Measurements from ENCODE around the gene SLK.

SLK gene

DNA sequence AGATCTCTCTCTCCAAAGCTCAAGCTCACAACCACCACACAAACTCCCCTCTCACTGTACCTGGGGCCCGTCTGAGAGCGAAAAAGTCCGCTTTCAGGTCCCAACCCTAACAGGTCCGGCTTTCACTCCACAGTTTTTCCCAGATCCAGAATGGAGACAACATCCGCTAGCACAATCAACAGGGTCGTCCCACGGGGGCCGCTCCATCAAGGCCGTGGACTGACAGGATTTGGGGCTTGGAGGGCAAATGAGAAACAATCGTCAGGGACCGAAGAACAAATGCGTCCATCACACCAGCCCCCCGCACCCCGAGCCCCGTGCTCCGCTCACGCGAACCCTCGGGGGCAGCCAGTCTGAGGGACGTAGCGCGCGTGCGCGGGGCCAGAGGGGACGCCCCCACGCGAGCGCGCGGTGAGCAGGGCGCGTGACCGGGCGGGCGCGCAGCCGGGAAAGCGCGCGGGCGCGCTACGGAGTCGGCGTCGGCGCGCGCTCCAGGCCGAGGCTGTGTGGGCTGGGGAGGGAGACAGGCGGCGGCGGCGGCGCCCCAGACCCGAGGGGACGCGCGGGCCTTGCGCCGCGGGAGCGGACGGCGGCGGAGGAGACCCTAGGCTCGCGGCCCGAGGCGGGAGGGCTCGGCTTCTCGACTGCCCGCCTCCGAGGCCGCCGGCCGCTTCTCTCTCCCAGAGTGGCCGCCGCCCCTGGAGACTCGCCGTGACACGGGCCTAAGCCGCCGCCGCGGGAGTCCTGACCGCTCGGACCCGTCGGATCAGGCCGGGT is at the start of gene SLK:
SLK (plus strand) TSS at position 470 of the 777 bp plus-strand sequence. CDS start 606 bp downstream, outside the sequence.
- peak; percentile 47 for DNase-seq

DNA sequence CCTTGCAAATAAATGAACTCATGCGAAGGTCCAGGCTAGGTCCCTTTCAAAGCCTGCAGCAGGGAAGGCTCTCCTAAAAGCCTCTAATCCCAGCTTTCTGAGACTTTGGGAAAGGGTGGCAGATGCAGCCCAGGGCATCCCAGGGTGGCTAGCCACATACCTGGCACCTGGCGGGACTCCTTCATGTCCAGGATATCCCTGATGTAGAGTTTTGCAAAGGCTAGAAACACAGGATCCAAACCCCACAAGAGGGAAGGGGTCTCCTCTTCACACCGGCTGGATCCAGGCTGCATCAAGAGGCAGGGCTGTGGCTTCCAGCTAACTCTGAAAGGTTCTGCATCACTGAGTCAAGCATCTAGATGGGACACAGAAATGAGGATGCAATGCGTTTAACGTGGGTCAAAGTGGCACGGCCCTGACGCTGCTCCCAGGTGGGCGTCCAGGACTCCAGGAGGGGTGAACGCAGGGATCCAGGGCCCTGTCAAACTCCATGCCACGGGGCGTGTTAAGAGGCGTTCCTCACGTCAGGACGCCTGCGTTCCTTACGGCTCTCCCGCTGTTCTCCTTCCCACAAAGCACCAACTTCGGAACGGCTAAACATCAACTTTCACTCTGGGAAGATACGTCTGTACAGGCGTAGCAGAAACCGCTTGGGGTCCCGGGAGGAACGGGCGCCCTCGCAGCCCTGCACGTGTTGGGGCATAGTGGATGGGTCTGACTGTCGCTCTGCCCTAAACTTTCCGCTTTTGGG is 49.5 kb upstream of the SLK start:
- no peak for DNase-seq

DNA sequence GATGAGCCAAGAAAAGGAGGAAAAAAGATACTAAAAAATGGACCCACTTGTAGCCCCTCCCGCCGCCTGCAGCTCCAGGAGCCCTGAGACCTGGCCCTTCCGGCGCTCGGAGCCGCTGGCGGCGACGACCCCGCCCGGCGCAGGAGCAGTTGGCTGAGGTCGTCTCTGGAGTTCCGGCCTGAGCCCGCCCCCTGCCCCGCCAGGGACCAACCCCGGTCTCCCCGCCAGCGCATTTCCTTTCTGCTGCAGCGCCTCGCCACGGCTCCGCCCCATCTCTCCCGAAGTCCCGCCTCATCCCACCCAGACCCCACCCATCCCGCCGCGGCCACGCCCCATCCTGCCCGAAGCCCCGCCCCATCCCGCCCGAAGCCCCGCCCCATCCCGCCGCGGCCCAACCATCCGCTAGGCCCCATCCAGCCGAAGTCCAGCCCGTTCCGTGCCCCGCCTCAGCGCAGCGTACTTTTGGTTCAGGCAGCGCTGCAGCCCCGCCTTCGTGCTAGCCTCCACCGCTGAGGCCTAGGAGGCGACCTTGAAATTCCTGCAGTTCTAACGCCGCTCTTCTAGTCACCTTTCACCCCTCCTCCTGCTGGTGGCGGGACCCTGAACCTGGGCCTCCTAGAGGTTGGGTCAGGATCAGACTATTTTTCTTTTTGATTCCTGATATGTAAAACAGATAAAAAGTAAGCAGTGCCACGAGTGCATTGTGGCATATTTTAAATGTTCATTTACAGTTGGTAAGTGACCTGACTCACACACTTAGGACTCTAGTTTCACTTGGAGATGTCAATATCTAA is 48.7 kb upstream of the SLK start, which contains the start of gene STN1:
STN1 (minus strand) TSS at position 132 of the 794 bp plus-strand sequence. CDS start 590 bp downstream, outside the sequence.
- DNase-seq: peak; percentile 75

DNA sequence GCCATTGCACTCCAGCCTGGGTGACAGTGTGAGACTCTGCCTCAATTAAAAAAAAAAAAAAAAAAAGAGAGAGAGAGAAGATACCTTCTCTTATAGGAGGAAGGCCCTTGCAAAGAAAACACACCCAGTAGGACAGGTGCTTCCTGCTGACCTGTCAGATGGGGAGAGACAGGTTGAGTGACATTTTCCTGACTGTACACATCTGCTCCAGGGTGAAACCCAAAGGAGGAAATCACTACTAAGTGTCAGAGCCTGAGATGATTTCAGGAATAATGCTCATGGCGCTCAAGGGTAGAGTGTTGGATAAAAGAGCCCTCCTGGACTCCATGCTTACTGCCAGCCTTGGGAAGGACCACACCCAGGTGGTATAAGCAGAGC is 47.3 kb upstream of the SLK start:
- no peak for DNase-seq

DNA sequence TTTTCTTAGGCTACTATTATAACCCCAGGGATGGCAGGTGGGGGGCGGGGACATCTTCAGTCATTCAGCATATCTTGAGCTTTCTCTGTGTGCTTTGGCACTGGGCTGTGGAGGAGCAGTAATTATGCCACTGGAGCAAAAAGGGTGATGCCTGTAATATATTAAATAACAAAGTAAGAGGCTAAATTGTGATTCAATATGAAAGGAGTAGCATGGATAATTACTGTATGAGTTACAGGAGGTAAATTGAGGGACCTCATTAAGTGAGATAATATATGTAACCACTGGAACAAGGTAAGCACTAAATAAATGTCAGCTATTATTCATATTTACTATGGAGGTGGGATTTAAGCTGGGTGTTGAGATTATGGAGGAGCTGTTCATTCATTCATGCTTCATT is 45.7 kb upstream of the SLK start:
- DNase-seq: no peak

DNA sequence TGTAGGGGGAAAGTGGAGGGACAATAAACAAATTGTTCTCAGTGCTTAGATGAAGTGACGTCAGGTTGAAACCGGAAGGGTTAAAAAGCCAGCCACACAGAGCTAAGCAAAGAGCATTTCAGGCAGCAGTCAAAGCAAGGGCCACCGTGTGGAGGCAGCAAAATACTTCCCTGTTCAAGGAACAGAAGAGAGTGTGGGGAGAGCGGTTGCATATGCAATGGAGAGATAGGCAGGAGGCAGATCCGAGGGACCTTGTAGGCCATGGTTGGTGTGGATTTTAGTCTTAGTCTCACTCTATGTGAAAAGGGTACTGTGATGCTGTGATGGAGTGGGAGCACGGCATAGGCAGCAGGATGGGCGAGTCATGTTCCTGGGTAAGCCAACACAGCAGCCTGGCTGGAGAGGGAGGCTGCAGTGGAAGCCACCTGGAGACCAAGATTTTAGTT is 45.2 kb upstream of the SLK start:
- no peak for DNase-seq

DNA sequence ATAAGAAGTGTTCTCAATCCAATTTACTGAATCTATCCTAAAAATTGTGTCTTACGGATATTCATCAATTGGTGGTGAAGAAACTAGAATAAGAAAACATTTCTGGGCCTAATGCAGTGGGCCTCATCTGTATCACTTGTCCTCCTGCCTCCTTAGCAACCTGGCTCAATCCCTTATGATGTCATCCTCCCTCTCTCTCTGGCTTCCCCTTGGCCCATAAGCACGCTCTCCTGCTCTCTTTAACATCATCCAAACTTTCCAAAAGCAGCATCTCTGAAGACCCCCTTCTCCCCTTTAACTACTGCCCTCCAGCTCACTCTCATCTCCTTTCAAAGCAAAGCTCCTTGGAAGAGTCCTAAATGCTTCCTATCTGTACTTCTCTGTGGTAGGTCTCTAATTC is 44.3 kb upstream of the SLK start:
- no peak for DNase-seq

DNA sequence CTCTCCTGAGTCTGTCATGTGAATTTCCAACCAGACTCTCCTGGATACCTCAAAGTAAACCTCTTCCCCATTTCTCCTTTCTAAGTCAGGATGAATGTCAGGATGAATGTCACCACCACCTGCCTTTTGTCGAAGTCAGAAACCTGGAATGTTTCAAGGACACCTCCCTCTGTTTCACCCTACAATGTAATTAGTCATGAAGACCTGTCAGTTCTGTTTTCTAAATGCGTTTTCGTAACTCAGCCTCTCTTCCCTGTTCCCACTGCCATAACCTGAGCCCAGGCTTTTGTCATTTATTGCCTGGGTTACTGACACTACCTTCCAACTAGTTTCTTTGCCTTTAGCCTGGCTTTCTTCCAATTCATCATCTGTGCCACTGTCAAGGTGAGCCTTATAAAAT is 43.4 kb upstream of the SLK start:
- no peak for DNase-seq

DNA sequence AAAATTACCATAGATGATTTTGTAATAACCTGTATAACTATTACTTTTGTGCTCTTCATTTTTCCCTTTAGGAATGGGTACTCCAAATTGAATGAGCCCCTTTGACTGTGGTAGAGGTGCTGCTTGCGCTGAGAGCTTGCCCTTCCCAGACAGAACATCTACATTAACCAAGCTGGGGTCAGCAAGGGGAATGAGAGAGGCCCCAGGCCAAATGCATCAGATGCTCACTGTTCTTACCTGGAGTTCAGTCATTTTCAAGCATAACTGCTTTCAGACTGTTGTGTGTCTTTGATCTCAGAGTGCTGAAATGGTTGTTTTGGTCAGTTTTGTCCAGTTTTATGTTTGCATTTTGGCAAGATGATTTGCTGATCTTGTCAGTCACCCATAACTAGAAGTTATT is 41.3 kb upstream of the SLK start:
- no peak for DNase-seq

DNA sequence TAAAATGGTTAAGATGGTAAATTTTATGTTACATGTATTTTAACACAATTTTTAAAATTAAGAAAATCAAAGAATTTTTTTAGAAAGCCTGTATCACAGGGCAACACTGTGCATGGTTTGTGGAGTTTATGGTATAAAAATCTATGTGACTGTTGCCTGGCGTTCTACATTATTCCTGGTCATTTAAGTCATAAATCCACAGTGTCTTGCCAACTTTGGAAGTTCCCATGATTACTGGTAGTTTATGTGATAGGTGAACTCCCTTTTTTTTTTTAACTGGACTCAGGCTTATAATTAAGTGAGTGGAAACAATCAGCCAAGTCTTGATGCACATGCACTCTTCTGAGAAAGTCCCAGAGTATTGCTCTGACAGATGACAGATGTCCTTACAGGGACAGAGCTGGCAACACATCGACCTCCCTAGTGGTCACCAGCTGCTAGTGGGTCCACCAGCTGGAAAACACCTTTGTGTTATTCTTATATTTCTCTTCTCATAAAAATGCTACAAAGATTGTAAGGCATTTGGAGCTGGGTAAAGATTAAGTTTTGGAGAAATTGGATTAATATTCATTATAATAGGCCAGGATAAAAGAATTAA is 40.1 kb upstream of the SLK start:
- DNase-seq: no peak

DNA sequence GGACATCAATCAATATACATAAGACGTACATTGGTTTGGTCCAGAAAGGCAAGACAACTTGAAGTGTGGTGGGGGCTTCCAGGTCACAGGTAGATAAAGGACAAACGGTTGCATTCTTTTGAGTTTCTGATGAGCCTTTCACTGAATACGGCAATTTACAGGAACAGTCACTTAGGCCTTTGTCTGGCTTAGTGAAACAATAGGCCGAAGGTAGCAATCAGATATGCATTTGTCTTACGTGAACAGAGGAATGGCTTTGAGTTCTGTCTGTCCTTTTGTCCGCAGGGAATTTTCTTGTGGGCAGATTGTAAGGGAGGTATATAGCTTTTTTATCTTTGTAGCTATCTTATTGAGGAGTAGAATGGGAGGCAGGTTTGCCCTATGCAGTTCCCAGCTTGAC is 38.2 kb upstream of the SLK start:
- DNase-seq: no peak

DNA sequence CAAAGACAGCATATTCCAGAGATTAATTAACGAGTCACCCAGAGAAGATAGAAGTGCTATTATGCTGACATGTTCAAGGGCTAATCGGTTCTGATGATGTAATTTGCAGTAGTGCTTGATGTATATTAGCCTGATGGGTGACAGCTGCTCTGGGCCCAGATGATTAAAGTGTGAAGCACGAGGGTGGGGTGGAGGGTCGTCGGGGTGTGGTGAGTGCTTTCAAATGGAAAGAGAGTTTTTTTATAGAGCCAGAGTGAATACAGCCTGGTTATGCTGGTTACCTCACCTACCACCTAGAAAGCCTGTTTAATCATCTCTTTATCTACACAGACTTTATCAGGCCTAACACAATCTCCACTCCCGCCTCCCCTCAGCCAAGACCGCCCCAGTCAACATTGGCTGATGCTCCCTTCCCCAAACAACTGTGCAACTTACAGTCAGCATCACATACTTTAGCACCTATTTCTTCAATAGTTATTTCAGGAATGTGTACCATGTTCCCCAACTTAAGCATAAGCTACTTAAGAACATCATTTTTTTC is 37.5 kb upstream of the SLK start:
- DNase-seq: no peak

DNA sequence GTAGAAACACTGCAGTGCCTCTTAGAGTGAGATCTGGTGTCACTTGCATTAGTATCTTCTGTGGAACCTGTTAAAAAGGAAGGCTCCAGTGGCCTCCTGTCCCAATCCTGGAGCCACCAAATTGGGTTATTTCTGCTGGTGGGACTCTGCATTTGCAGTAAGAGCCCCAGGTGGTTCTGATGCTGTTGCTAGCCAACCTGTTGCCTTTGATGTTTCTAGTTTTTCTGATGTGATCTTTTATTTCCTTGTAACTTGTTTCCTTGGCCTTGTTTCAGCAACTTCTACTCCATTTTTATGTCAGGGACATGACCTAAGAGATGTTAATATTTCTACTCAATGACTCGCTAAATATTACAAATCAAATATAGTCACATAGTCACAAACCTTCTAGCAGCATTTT is 36.5 kb upstream of the SLK start:
- DNase-seq: no peak

DNA sequence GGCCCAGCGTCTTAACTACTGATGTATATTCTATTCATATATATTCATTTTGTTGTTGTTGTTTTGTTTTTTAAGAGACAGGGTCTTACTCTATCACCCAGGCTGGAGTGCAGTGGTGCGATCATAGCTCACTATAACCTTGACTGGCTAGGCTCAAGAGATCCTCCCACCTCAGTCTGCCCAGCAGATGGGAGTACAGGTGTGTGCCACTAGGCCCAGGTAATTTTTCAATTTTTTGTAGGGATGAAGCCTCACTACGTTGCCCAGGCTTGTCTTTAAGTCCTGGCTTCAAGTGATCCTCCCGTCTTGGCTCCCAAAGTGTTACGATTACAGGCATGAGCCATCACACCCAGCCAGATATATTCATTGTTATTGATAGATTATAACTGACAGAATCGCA is 36.1 kb upstream of the SLK start:
- no peak for DNase-seq

DNA sequence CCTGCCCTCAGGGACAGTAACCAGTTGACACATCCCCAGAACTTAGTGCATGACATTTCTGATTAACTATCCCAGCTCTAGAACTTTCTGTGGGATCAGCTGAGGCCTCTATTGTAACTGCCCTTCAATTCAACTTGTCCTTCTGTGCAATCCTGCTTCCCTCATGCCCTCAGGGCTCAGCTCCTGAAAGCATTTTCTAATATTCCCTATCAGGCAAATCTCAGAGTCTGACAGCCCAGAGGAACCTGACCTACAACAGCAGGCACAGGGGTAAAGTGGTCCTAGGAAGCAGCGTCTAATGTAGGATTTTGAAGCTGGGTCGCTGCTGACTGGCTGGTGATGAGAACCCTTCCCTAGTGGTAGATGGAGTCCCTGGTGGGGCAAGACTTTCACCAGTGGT is 35.3 kb upstream of the SLK start:
- no peak for DNase-seq

DNA sequence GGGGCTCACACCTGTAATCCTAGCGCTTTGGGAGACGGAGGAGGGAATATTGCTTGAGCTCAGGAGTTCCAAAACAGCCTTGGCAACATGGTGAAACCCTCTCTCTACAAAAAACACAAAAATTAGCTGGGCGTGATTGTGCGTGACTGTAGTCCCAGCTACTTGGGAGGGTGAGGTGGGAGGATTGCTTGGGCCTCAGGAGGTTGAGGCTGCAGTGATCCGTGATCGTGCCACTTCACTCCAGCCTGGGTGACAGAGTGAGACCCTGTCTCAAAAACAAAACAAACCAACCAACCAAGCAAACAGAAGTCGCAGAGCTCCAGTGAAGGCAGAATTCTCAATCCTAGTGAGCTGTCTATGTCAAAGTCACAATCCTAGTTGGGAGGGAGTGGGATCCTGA is 34.7 kb upstream of the SLK start:
- DNase-seq: no peak

DNA sequence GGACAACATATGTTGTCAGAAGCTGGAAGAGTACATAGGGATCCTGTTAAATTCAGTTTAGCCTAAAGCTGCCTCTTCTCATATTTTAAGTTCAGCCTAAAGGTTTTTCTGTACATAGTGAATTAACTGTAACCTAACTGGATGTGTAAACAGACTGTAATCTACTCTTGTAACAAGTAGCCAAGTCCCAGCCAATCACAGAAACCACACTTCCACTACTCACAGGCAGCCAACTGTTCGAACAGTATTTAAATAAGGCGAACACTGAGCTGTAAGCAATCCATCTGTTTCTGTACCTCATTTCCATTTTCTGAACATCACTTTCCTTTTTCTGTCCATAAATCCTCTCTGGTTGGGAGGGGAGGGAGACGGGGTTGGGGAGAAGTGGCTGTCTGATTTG is 34.0 kb upstream of the SLK start:
- DNase-seq: peak; percentile 77

DNA sequence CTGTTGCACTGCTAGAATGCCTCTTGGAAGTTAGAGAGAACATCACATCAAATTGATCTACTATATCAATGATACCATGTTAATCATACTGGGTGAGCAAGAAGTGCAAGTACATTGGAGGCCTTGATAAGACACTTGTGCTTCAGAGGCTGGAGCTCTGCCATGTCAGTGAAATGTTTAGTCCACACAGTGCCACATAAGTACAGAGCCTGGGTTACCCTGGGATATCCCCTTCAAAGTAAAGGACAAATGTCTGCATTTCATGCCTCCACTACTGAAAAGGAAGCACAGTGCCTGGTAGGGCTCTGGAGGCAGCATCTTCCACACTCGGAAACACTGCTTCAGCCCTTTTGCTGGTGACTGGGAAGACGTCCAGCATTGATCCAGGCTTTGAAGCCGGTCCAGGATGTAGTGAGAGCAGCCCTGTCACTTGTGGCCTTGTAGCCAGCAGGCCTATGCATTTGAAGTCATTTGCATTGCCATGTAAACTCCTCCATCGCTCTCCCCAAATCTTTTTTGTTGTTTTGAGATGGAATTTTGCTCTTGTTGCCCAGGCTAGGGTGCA is 33.3 kb upstream of the SLK start:
- peak; percentile 28 for DNase-seq

DNA sequence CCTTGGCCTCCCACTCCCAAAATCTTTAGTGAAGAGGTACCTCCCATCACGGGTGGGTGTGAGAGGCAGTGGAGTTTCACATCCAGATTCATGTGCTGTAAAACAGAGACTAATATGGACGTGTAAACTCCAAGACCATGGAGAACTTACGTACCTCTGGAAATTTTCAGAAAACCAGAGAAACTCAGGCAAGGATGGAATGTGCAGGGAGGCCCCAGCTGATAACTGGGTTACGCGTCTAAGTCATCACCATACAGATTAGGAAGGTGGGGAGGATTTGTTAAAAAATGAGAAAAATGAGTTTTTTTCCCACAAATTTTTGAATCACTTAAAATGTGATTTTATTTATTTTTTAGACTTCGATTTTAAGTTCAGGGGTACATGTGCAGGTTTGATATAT is 32.6 kb upstream of the SLK start:
- no peak for DNase-seq

DNA sequence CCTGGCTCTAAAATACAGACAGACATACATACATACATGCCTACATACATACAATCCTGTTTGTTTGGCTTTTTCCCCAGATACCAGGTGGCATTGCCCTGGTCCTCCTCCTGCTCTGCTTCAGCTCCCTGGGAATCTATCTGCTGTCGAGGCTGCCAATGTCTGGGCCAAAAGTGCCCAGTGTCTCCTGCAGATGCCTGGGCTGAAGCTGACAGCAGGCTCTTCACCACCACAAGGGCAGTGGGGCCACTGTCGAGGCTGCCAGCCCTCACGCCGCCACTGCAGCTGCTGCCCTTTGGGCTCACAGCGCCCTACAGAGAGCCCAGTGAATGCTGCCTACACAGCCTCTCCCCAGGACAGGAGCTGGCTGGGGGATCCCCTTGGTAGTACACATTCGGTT is 30.9 kb upstream of the SLK start:
- peak; percentile 13 for DNase-seq

DNA sequence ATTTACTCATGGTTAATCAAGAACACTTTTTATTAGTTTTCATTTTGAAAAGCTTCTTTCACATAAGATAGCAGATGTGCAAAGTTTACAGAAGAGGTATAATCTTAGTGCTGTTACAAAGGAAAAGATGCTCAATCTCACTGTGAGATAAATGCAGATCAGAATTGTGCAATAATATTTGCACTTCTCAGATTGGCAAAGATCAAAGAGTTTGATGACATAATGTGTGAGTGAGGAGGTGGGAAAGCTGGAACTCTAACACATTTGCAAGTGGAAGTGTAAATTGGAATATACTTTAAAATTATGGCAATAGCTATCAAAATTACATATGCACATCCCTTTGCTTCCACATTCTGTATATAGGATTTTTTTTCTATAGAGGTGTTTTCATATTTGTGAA is 27.4 kb upstream of the SLK start:
- no peak for DNase-seq

DNA sequence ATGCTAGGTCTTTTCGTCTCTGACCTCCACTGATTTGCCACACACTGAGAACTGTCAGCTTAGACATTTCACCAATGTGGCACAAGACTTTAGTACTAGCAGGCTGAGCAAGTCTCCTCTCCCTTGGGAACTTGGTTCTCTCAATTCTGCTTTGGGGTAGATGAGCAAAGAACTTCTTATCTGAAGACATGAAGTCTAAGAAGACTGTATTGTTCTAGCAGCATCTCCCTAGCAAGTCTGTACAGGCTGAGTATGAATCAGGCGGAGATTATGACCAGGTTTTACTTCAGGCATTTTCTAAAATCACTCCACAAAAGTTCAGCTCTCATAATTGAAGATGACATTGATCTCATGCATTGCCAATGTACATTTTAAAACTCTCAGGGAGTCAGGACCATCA is 25.1 kb upstream of the SLK start:
- DNase-seq: no peak

DNA sequence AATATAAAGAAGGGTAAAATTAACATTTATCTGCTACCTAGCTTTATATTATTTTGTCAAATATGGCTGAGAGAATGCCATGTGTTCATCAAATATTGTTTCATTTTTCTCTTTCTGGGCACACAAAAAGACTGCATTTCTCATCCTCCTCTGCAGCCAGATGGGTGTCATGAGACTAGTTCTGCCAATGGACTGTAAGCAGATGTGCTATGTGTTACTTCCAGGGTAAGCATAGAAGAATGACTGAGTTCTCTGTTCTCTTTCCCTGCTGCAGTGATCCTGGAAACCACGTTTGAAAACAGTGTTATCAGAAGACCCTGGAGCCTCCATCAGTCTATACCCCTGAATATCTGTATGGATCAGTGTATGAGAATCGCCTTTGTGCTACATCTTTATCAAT is 24.1 kb upstream of the SLK start:
- no peak for DNase-seq
